HG03135 (cell line): ENCODE measurements around the gene DEAF1.

Experiments used
- ATAC-seq: cut with Tn5 transposase; IDR thresholded peaks from one replicate; pipeline ENCODE4 v1.9.1; 2021; ENCODE audit warnings: mild to moderate bottlenecking, moderate library complexity; ENCODE audit not compliant: unreplicated experiment

The DEAF1 gene

DNA sequence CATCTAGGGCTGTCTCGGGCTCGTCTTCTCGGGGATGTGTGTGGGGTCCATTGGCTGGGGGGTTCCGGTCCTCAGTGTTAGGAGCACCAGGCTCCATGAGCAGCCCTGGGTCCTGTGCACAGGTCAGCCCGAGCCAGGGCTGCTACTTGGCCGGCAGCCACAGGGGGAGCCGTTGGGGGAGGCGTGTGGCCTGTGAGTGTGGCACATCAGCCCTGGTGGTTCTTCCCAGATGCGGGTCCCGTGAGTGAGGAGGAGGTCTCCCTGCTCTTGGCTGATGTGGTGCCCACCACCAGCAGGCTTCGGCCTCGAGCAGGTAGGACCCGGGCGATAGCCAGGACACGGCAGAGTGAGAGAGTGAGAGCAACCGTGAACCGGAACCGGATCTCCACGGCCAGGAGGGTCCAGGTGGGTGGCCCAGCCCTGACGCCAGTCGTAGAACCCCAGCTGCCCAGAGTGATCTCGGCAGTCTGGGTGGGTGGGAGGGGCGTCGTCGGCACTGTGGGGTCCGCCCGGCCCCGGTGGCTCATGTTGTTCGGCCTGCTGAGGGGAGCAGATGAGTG lies 97.8 kb downstream of the DEAF1 start:
- ATAC-seq, result no peak

- no peak for ATAC-seq
These were observed 98.6 kb downstream of the DEAF1 start for GRCh38 chr11:596374-596773.

DNA sequence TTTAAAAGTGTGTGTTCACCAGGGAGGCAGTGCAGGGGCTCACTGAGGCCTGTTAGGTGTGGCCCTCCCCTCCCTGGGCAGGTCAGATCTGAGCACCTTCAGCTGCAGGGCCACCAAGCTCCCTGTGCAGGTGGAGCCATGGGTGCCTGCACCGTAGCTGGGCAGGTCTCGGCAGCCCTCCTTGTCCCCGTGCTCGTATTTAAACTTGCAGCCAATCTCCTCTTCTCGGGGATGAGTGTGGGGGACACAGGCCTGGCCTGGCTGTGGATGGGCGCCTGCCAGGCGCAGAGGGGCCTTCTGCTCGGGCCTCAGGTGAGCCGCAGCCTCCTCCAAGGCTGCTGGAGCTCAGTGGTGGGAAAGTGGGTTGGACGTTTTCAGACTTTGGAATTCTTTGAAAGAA lies 99.6 kb downstream of the DEAF1 start:
- no peak for ATAC-seq
